PC-3 (cell line): ENCODE data around the gene NFYC. TPM values are rescaled to one million over a fixed set of nuclear protein-coding genes. Genes with fewer than 3 reads are reported as not detected.
"Not testable (repeated sequence)": the region's sequence is repeated elsewhere in the genome, so short reads cannot be mapped to it uniquely, and the experiment has no call there.

Experiments used
- ATAC-seq: fragments of 200-7000 bp; cut with Tn5 transposase; 2 replicates; pipeline ENCODE4 v1.9.1; 2020; ENCODE audit warnings: mild to moderate bottlenecking, moderate library complexity
- BruUV-seq: library from RNA; stranded (reverse); fragments of 400-500 nt; replicated peaks from 2 replicates; lab custom pipeline; 2021; lab: Mats Ljungman, UMichigan
- CTCF ChIA-PET: fragments of 300-600 bp; sonication (Branson Sonifier 250); formaldehyde crosslinking; loops from one replicate; lab custom pipeline; 2022; ENCODE audit warnings: antibody characterized with exemption; lab: Charles Lee
- POLR2A ChIA-PET: fragments of 300-600 bp; sonication (Branson Sonifier 250); formaldehyde crosslinking; loops from one replicate; lab custom pipeline; 2022; ENCODE audit warnings: antibody characterized with exemption; ENCODE audit not compliant: unreplicated experiment; lab: Charles Lee
- DNase-seq: peaks from one replicate; pipeline ENCODE4 v3.0.0-alpha.2; 2015
- H2AFZ ChIP-seq: fragments of 300-600 bp; sonication (generic); 2 replicates; pipeline ENCODE4 v1.6.0; 2016; ENCODE audit warnings: antibody characterized with exemption, low read length
- H3F3A ChIP-seq: fragments of 300-600 bp; sonication (generic); one replicate; pipeline ENCODE4 v1.6.0; 2017; ENCODE audit warnings: antibody characterized with exemption, low read length, control low read depth, mild to moderate bottlenecking; ENCODE audit not compliant: unreplicated experiment
- H3K27ac ChIP-seq: fragments of 300-600 bp; sonication (generic); 2 replicates; pipeline ENCODE4 v1.5.1; 2016; ENCODE audit warnings: mild to moderate bottlenecking, low read length
- H3K27me3 ChIP-seq: fragments of 300-600 bp; sonication (generic); 2 replicates; pipeline ENCODE4 v1.6.1; 2016; ENCODE audit warnings: low read length, mixed read lengths
- H3K36me3 ChIP-seq: fragments of 300-600 bp; sonication (generic); 2 replicates; pipeline ENCODE4 v1.6.1; 2016; ENCODE audit warnings: low read depth, mixed run types, low read length, mixed read lengths
- H3K4me1 ChIP-seq: fragments of 300-600 bp; sonication (generic); 2 replicates; pipeline ENCODE4 v1.5.1; 2016; ENCODE audit warnings: low read length; ENCODE audit not compliant: insufficient read depth
- H3K4me2 ChIP-seq: fragments of 300-600 bp; sonication (generic); 2 replicates; pipeline ENCODE4 v1.6.0; 2016; ENCODE audit warnings: low read length
- H3K4me3 ChIP-seq: fragments of 300-600 bp; sonication (generic); 2 replicates; pipeline ENCODE4 v1.5.1; 2016; ENCODE audit warnings: mild to moderate bottlenecking, low read length, mixed read lengths
- H3K79me2 ChIP-seq: fragments of 300-600 bp; sonication (generic); 2 replicates; pipeline ENCODE4 v1.6.1; 2017; ENCODE audit warnings: low read length, mixed read lengths
- H3K9ac ChIP-seq: fragments of 300-600 bp; sonication (generic); 2 replicates; pipeline ENCODE4 v1.6.0; 2016; ENCODE audit warnings: mild to moderate bottlenecking, low read length
- H3K9me2 ChIP-seq: fragments of 300-600 bp; sonication (generic); replicated peaks from 2 replicates; pipeline ENCODE4 v1.6.1; 2016; ENCODE audit warnings: mixed run types, low read length, mixed read lengths
- H3K9me3 ChIP-seq: fragments of 300-600 bp; sonication (generic); 2 replicates; pipeline ENCODE4 v1.6.1; 2016; ENCODE audit warnings: low read length, mixed read lengths
- H4K20me1 ChIP-seq: fragments of 300-600 bp; sonication (generic); 2 replicates; pipeline ENCODE4 v1.6.1; 2016; ENCODE audit warnings: low read length, mixed read lengths
- CTCF ChIP-seq: fragments of 300-600 bp; sonication (generic); conservative IDR thresholded peaks from 2 replicates; pipeline ENCODE4 v1.5.1; 2017; ENCODE audit warnings: antibody characterized with exemption, low read depth, mild to moderate bottlenecking, low read length
- EZH2 ChIP-seq: fragments of 300-600 bp; sonication (generic); IDR thresholded peaks from one replicate; pipeline ENCODE4 v1.6.1; 2017; ENCODE audit warnings: antibody characterized with exemption, mild to moderate bottlenecking, low read length; ENCODE audit not compliant: unreplicated experiment
- EZH2phosphoT487 ChIP-seq: fragments of 300-600 bp; sonication (generic); IDR thresholded peaks from 2 replicates; pipeline ENCODE4 v1.6.1; 2018; ENCODE audit warnings: mild to moderate bottlenecking, antibody characterized with exemption, low read length, borderline replicate concordance
- intact Hi-C: fragments of 100-400 bp; cut with micrococcal nuclease; formaldehyde crosslinking; loops from 2 replicates; pipeline ENCODE4 v1.9.0; 2023
- total RNA-seq: library from RNA; depleted of rRNA; stranded (reverse); fragments of >200 nt; gene quantifications from 2 replicates; pipeline ENCODE4 v1.2.3, GENCODE V29; 2014

NFYC gene
- total RNA-seq, 1 experiment from 2014 or later = 52.6 TPM

GRCh38 chr1:40701684-40702083 lies 10.2 kb downstream of the NFYC start:
- Histone ChIP-seq H2AFZ (no peak overlapping the region), H3K27me3 (no peaks in the 10 kb centered on the region), H3K27ac (no peak overlapping the region), H3K4me3 (no peak overlapping the region), H3K79me2 (peaks cover 100% of the 10 kb centered on the region), H3K9me2 (no peaks in the 10 kb centered on the region), H3F3A (no peaks in the 10 kb centered on the region), H3K9me3 (no peaks in the 10 kb centered on the region), H3K9ac (no peak overlapping the region), H3K4me2 (no peak overlapping the region), H3K4me1 (peaks cover 3% of the 10 kb centered on the region; the same call in 1 of the 2 replicates), H3K36me3 (no peaks in the 10 kb centered on the region), H4K20me1 (peaks cover 13% of the 10 kb centered on the region; the same call in 1 of the 2 replicates)
- intact Hi-C loops = no loop called here
- no TSS peak for BruUV-seq
- CTCF ChIA-PET = no interaction called here
- TF ChIP-seq EZH2phosphoT487 = no peak
- no peak for TF ChIP-seq EZH2
- TF ChIP-seq CTCF = no peak
- POLR2A ChIA-PET = no interaction called here
- ATAC-seq (no peak), DNase-seq (no peak)

GRCh38 chr1:40702810-40703209 lies 11.3 kb downstream of the NFYC start:
- H3K9me3 ChIP-seq, H3K9me2 ChIP-seq, H3K4me1 ChIP-seq, POLR2A ChIA-PET, H3K27me3 ChIP-seq, BruUV-seq, H3K27ac ChIP-seq, H2AFZ ChIP-seq, H3F3A ChIP-seq, ATAC-seq, CTCF ChIA-PET, DNase-seq, H3K4me2 ChIP-seq, intact Hi-C loops, H3K9ac ChIP-seq, H3K36me3 ChIP-seq, H3K4me3 ChIP-seq: not testable (repeated sequence)
- Histone ChIP-seq H3K79me2 (peaks cover 98% of the 10 kb centered on the region), H4K20me1 (peaks cover 13% of the 10 kb centered on the region; the same call in 1 of the 2 replicates)

GRCh38 chr1:40703316-40703715 lies 11.8 kb downstream of the NFYC start:
- DNase-seq (peak; percentile 28), ATAC-seq (peak; percentile 80)
- no peaks in the 10 kb centered on the region for H3K36me3 ChIP-seq
- no peak overlapping the region for H3K4me3 ChIP-seq
- H3F3A ChIP-seq = no peaks in the 10 kb centered on the region
- peaks cover 13% of the 10 kb centered on the region; the same call in 1 of the 2 replicates for H4K20me1 ChIP-seq
- intact Hi-C loops = no loop called here
- POLR2A ChIA-PET = no interaction called here
- TF ChIP-seq EZH2phosphoT487 = no peak
- no peak for TF ChIP-seq CTCF
- TF ChIP-seq EZH2 = no peak
- H3K27ac ChIP-seq = no peak overlapping the region
- no peak overlapping the region for H3K4me2 ChIP-seq
- peaks cover 3% of the 10 kb centered on the region; the same call in 1 of the 2 replicates for H3K4me1 ChIP-seq
- no peaks in the 10 kb centered on the region for H3K27me3 ChIP-seq
- no TSS peak for BruUV-seq
- no peak overlapping the region for H3K9ac ChIP-seq
- no peaks in the 10 kb centered on the region for H3K9me3 ChIP-seq
- peaks cover 98% of the 10 kb centered on the region for H3K79me2 ChIP-seq
- no peak overlapping the region for H2AFZ ChIP-seq
- H3K9me2 ChIP-seq = no peaks in the 10 kb centered on the region
- CTCF ChIA-PET = interaction anchor here (0.7 kb wide), 1 partner anchor 71 kb away, joined by 4 read pairs; no protein-coding TSS in a partner anchor
